ENCODE results near the gene ZNF202. TPM values are rescaled to one million over a fixed set of nuclear protein-coding genes. Genes with fewer than 3 reads are reported as not detected.

The ZNF202 gene
- total and polyA plus RNA-seq, 2 experiments from 2014 or later: 4.5 to 5.5 TPM

DNA sequence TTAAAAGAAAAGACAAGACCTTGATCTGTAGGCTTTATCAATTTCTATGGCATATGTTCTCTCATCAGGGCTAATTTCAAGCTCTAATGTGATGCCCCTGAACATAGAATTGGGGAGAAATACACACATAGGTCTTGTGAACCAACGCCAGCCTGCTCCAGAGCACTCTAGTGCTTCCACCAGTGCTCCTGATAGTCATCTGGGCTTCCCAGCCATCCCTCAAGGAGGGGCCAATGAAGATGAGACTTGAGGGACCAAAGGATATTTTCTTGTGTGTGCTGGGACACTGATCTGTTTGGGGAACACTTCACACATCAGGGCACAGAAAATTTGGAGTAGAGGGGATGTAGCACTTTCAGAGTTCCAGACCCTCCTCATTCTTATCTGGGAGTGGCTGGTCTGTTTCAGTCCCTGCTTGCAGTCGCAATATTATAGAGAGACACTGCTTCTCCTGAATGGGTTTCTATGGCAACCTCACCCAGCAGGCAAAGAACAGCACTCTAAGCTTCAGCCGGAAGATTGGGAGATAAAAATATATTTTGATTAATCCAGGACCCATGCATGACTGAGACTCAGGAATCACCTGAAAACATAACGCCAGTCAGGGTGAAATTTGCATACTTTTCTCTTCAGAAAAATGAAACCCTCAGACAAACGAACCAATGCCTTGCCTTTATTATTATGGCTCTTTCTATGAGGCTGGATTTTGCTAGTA is 58.6 kb downstream of the ZNF202 start:
- 6 to 8% methylated on average over 5 of the region's 5 CpGs for WGBS, 2 experiments (ENCODE audit: low coverage in 1 of 2, low lambda C conversion rate in 2 of 2, missing lambda C conversion rate in 2 of 2)
- Histone ChIP-seq H3K9me3 (ENCODE audit: low read depth) (no peaks in the 10 kb centered on the region), H3K4me1 (ENCODE audit: insufficient read depth) (no peaks in the 10 kb centered on the region), H3K27me3 (replicated peaks; ENCODE audit: insufficient read depth) (peaks cover 50% of the 10 kb centered on the region), H3K27ac (no peak overlapping the region), H3F3A (ENCODE audit: insufficient read depth) (no peaks in the 10 kb centered on the region), H3K36me3 (ENCODE audit: low read depth) (no peaks in the 10 kb centered on the region), H3K4me2 (ENCODE audit: unreplicated experiment) (no peak overlapping the region), H3K4me3 (no peak overlapping the region), H2AFZ (no peak overlapping the region), H4K20me1 (ENCODE audit: insufficient read depth) (no peaks in the 10 kb centered on the region), H3K9ac (no peak overlapping the region), H3K9me2 (ENCODE audit: insufficient read depth) (no peaks in the 10 kb centered on the region), H3K79me2 (ENCODE audit: insufficient read depth) (no peaks in the 10 kb centered on the region)
- TF ChIP-seq EZH2phosphoT487 (IDR thresholded peaks at IDR 0.05; ENCODE audit: insufficient read depth, low read depth) (no peak), EZH2 (IDR thresholded peaks at IDR 0.05; ENCODE audit: insufficient read depth, poor library complexity, severe bottlenecking) (no peak)
- no peak for DNase-seq
- in situ Hi-C loops (cut with MboI): no loop called here

DNA sequence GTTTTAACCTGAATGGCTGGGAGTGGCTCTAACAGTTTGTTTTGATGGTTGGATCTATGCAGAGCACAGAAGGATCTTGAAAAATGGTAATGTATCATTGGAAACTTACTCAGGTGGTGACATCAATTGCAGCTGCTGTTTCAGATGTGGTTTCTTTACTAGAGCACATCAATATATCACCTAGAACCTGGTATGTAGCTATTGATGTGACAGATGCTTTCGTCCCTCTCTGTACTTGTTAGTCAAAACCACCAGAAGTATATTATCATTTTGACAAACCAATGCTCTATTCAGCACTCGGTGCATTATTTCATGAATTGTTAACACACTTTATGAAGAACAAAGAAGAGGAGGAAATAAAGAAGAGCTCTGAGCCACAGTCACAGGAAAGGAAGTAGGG is 60.4 kb downstream of the ZNF202 start:
- no peaks in the 10 kb centered on the region for H3K9me3 ChIP-seq (ENCODE audit: low read depth)
- no peak overlapping the region for H3K4me2 ChIP-seq (ENCODE audit: unreplicated experiment)
- no peaks in the 10 kb centered on the region for H3K36me3 ChIP-seq (ENCODE audit: low read depth)
- DNase-seq: no peak
- no peaks in the 10 kb centered on the region for H3F3A ChIP-seq (ENCODE audit: insufficient read depth)
- no peak overlapping the region for H3K9ac ChIP-seq
- in situ Hi-C loops (cut with MboI): no loop called here
- no peaks in the 10 kb centered on the region for H3K4me1 ChIP-seq (ENCODE audit: insufficient read depth)
- 32 to 34% methylated on average over 2 of the region's 2 CpGs for WGBS, 2 experiments (ENCODE audit: low coverage in 1 of 2, low lambda C conversion rate in 2 of 2, missing lambda C conversion rate in 2 of 2)
- H2AFZ ChIP-seq: no peak overlapping the region
- no peaks in the 10 kb centered on the region for H4K20me1 ChIP-seq (ENCODE audit: insufficient read depth)
- H3K4me3 ChIP-seq: no peak overlapping the region
- no peaks in the 10 kb centered on the region for H3K79me2 ChIP-seq (ENCODE audit: insufficient read depth)
- TF ChIP-seq EZH2phosphoT487 (IDR thresholded peaks at IDR 0.05; ENCODE audit: insufficient read depth, low read depth) (no peak), EZH2 (IDR thresholded peaks at IDR 0.05; ENCODE audit: insufficient read depth, poor library complexity, severe bottlenecking) (no peak)
- no peaks in the 10 kb centered on the region for H3K9me2 ChIP-seq (ENCODE audit: insufficient read depth)
- H3K27ac ChIP-seq: no peak overlapping the region
- peaks cover 39% of the 10 kb centered on the region for H3K27me3 ChIP-seq (replicated peaks; ENCODE audit: insufficient read depth)

GRCh38 chr11:123678246-123678645 is 63.2 kb downstream of the ZNF202 start:
- Histone ChIP-seq H4K20me1 (ENCODE audit: insufficient read depth) (no peaks in the 10 kb centered on the region), H3K4me2 (ENCODE audit: unreplicated experiment) (no peak overlapping the region), H3K9me3 (ENCODE audit: low read depth) (no peaks in the 10 kb centered on the region), H3K27me3 (replicated peaks; ENCODE audit: insufficient read depth) (peaks cover 25% of the 10 kb centered on the region), H3K79me2 (ENCODE audit: insufficient read depth) (no peaks in the 10 kb centered on the region), H2AFZ (no peak overlapping the region), H3K9me2 (ENCODE audit: insufficient read depth) (no peaks in the 10 kb centered on the region), H3K4me1 (ENCODE audit: insufficient read depth) (no peaks in the 10 kb centered on the region), H3K36me3 (ENCODE audit: low read depth) (no peaks in the 10 kb centered on the region), H3F3A (ENCODE audit: insufficient read depth) (no peaks in the 10 kb centered on the region), H3K4me3 (no peak overlapping the region), H3K9ac (no peak overlapping the region), H3K27ac (no peak overlapping the region)
- 53 to 64% methylated on average over 2 of the region's 2 CpGs for WGBS, 2 experiments (ENCODE audit: low coverage in 1 of 2, low lambda C conversion rate in 2 of 2, missing lambda C conversion rate in 2 of 2)
- no peak for DNase-seq
- in situ Hi-C loops (cut with MboI): no loop called here
- TF ChIP-seq EZH2phosphoT487 (IDR thresholded peaks at IDR 0.05; ENCODE audit: insufficient read depth, low read depth) (no peak), EZH2 (IDR thresholded peaks at IDR 0.05; ENCODE audit: insufficient read depth, poor library complexity, severe bottlenecking) (no peak)

- in situ Hi-C loops (cut with MboI): no loop called here
- Histone ChIP-seq H3K4me1 (ENCODE audit: insufficient read depth) (no peaks in the 10 kb centered on the region), H3K9ac (no peak overlapping the region), H3F3A (ENCODE audit: insufficient read depth) (no peaks in the 10 kb centered on the region), H3K27ac (no peak overlapping the region), H3K36me3 (ENCODE audit: low read depth) (no peaks in the 10 kb centered on the region), H3K9me2 (ENCODE audit: insufficient read depth) (no peaks in the 10 kb centered on the region), H3K9me3 (ENCODE audit: low read depth) (no peaks in the 10 kb centered on the region), H3K4me2 (ENCODE audit: unreplicated experiment) (no peak overlapping the region), H3K27me3 (replicated peaks; ENCODE audit: insufficient read depth) (peaks cover 26% of the 10 kb centered on the region), H4K20me1 (ENCODE audit: insufficient read depth) (no peaks in the 10 kb centered on the region), H3K79me2 (ENCODE audit: insufficient read depth) (no peaks in the 10 kb centered on the region), H2AFZ (no peak overlapping the region), H3K4me3 (no peak overlapping the region)
- TF ChIP-seq EZH2 (IDR thresholded peaks at IDR 0.05; ENCODE audit: insufficient read depth, poor library complexity, severe bottlenecking): no peak
- no peak for TF ChIP-seq EZH2phosphoT487 (IDR thresholded peaks at IDR 0.05; ENCODE audit: insufficient read depth, low read depth)
- DNase-seq: no peak
- WGBS, 2 experiments (ENCODE audit: low coverage in 1 of 2, low lambda C conversion rate in 2 of 2, missing lambda C conversion rate in 2 of 2): 33 to 35% methylated on average over 2 of the region's 2 CpGs
Measured at GRCh38 chr11:123677510-123677909, 64.0 kb downstream of the ZNF202 start.
